GM13977 (cell line): ENCODE results near the gene ADK.

ENCODE experiments used
- DNase-seq: peaks from one replicate; pipeline ENCODE4 v3.0.0; 2012; ENCODE audit warnings: low spot score
- in situ Hi-C: fragments of 300-500 bp; cut with MboI; formaldehyde crosslinking; loops from one replicate; pipeline ENCODE4 v1.12.0; 2022; ENCODE audit warnings: low sequenced_read_pairs, low pct_unique_long_range_greater_than_20kb, mixed read lengths, inconsistent platforms; ENCODE audit not compliant: unreplicated experiment
- TF ChIP-seq, protein P1 (sequence below): IDR thresholded peaks from 2 replicates; pipeline ENCODE4 v1.5.1; 2012; ENCODE audit warnings: mild to moderate bottlenecking, control low read depth; ENCODE audit not compliant: insufficient read depth; ENCODE audit errors: extremely low read depth, missing control alignments

Gene ADK

DNA sequence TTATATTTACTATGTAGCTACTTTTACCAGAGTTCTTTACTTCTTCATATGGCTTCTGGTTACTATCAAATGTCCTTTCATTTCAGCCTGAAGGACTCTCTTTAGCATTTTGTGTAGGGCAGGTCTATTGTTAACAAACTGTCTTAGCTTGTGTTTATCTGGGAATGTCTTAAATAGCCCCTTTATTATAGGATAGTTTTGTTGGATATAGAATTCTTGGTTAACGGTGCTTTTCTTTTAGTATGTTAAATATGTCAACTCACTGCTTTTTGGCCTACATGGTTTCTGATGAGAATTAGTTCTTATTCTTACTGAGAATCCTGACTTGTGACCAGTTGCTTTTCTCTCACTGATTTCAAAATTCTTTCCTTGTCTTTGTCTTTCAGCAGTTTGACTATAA is 169.0 kb downstream of the ADK start:
- TF ChIP-seq, protein P1, sequence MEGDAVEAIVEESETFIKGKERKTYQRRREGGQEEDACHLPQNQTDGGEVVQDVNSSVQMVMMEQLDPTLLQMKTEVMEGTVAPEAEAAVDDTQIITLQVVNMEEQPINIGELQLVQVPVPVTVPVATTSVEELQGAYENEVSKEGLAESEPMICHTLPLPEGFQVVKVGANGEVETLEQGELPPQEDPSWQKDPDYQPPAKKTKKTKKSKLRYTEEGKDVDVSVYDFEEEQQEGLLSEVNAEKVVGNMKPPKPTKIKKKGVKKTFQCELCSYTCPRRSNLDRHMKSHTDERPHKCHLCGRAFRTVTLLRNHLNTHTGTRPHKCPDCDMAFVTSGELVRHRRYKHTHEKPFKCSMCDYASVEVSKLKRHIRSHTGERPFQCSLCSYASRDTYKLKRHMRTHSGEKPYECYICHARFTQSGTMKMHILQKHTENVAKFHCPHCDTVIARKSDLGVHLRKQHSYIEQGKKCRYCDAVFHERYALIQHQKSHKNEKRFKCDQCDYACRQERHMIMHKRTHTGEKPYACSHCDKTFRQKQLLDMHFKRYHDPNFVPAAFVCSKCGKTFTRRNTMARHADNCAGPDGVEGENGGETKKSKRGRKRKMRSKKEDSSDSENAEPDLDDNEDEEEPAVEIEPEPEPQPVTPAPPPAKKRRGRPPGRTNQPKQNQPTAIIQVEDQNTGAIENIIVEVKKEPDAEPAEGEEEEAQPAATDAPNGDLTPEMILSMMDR = no peak
- in situ Hi-C loops = no loop called here
- DNase-seq = no peak

DNA sequence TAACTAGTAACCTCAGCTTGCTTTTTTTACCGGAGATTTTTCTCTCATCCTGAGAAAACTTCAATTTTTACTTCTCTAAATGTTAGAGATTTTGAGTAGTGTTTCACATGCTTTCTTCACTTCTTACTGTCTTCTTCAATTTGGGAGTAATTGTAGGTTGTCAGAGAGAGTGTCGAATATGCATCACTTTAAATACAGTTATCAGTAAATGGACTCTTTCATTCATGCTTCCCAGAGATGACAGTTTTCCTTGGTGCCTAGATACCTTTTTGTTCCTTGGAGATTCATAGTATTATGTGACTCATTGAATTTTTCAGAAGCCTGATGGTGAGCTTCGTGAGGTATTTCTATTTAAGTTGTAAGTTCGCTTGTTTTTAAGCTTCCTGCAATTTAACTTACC is 169.7 kb downstream of the ADK start:
- in situ Hi-C loops = no loop called here
- no peak for DNase-seq
- TF ChIP-seq, protein P1 = no peak

DNA sequence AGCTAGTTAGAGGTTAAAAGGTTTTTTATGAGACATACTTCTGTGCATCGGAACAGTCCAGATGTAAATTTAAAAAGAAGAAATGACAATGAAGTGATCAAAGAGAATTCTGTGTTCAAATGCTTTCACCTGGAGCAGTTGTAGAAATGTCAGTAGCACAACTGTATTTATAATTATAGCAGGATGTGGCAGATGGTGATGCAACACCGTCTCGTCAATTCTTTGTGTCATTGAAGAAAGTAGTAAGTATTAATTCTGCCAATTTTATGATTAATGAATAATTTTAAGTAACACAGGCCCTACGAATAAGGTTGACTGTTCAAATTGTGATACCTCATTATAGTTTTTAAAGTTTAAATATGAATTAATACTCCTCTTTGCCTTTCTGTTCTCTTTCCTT is 171.1 kb downstream of the ADK start:
- TF ChIP-seq, protein P1 = no peak
- no peak for DNase-seq
- in situ Hi-C loops = no loop called here

DNA sequence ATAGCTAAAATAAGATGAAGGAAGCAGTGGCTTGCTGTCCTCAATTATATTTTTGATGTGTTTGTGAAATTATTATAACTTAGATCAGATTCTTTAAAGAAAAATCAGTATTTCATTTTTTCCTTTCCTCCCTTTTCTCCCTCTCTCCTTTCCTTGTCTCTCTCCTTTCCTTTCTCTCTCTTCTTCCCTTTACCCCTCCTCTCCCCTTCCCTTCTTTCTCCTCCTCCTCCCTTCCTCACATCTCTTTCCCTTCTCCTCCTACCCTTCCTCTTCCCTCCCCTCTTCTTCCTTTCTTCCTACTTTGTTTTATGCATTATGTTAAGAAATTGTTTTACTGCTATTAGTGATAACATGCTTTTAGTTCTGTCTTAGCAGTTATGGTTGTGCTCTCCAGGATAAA is 171.5 kb downstream of the ADK start:
- no peak for DNase-seq
- in situ Hi-C loops = no loop called here
- TF ChIP-seq, protein P1 = no peak

DNA sequence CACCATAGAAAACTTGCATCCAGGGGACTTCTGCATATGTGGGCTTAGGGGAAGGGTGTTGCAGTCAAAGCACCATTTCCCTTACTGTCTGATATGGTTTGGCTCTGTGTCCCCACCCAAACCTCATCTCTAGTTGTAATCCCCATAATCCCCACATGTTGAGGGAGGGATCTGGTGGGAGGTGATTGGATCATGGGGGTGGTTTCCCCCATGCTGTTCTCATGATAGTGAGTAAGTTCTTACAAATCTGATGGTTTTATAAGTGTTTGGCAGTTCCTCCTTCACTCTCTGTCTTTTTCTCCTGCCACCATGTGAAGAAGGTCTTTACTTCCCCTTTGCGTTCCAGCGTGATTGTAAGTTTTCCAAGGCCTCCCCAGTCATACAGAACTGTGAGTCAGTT is 177.4 kb downstream of the ADK start:
- no peak for DNase-seq
- TF ChIP-seq, protein P1 = no peak
- in situ Hi-C loops = no loop called here

DNA sequence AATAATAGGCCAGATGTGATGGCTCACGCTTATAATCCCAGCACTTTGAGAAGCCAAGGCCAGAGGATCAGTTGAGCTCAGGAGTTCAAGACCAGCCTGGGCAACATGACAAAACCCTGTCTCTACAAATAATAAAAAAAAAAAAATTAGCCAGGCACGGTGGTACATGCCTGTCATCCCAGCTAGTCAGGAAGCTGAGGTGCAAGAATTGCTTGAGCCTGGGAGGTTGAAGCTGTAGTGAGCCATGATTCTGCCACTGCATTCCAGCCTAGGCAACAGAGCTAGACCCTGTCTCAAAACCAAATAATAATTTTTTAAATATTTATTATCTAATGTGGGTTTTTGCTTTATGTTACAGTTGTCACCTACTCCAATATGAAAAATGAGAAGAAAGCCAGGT is 178.9 kb downstream of the ADK start:
- TF ChIP-seq, protein P1 = no peak
- DNase-seq = no peak
- in situ Hi-C loops = no loop called here

DNA sequence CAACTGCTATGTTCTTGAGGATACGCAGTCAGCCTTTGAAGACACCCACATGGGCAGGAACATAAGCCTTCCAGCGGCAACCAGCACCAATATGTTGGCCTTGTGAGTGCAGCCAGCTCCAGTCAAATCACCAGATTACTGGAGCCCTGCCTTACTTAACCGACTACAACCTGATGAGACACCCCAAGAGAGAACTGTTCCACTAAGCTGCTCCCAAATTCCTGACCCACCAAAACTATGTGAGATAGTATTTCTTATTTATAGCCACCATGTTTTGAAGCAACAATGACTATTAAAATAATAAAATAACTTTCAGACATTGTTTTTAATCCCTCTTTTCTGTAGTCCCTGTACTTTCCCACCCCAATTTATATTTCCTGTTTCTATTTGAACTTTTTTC is 179.6 kb downstream of the ADK start:
- TF ChIP-seq, protein P1 = no peak
- in situ Hi-C loops = no loop called here
- no peak for DNase-seq
